ENCODE measurements around the gene NPNT. TPM values are rescaled to one million over a fixed set of nuclear protein-coding genes. Genes with fewer than 3 reads are reported as not detected.

Gene NPNT
- total RNA-seq, 2 experiments from 2014 or later, result not detected

GRCh38 chr4:105946771-105947170, 51.5 kb downstream of the NPNT start:
- POLR2A ChIA-PET, result no interaction called here
- Mint-ChIP-seq H3K27me3 (no peaks in the 10 kb centered on the region), H3K9me3 (peaks cover 9% of the 10 kb centered on the region), H3K4me3 (no peak overlapping the region), H3K4me1 (ENCODE audit: low read depth) (no peaks in the 10 kb centered on the region), H3K27ac (no peak overlapping the region), H3K36me3 (ENCODE audit: low read depth) (no peaks in the 10 kb centered on the region)
- no peak for ATAC-seq
- no peak for DNase-seq
- TF ChIP-seq CTCF (IDR thresholded peaks at IDR 0.05), result no peak
- CTCF ChIA-PET, result no interaction called here
- intact Hi-C loops (cut with micrococcal nuclease), result no loop called here

- Mint-ChIP-seq H3K9me3 (peaks cover 9% of the 10 kb centered on the region), H3K27me3 (peaks cover 2% of the 10 kb centered on the region), H3K4me1 (ENCODE audit: low read depth) (no peaks in the 10 kb centered on the region), H3K4me3 (no peak overlapping the region), H3K36me3 (ENCODE audit: low read depth) (no peaks in the 10 kb centered on the region), H3K27ac (no peak overlapping the region)
- ChIA-PET CTCF (no interaction called here), POLR2A (no interaction called here)
- no peak for ATAC-seq
- DNase-seq, result no peak
- intact Hi-C loops (cut with micrococcal nuclease), result no loop called here
- TF ChIP-seq CTCF (IDR thresholded peaks at IDR 0.05), result no peak
Observed at GRCh38 chr4:105950701-105951100, 55.4 kb downstream of the NPNT start.

GRCh38 chr4:105951198-105951597, 55.9 kb downstream of the NPNT start:
- H3K9me3 Mint-ChIP-seq, result peaks cover 9% of the 10 kb centered on the region
- ChIA-PET CTCF (no interaction called here), POLR2A (no interaction called here)
- H3K4me1 Mint-ChIP-seq (ENCODE audit: low read depth), result no peaks in the 10 kb centered on the region
- no peak for TF ChIP-seq CTCF (IDR thresholded peaks at IDR 0.05)
- intact Hi-C loops (cut with micrococcal nuclease), result no loop called here
- DNase-seq (no peak), ATAC-seq (no peak)
- H3K36me3 Mint-ChIP-seq (ENCODE audit: low read depth), result no peaks in the 10 kb centered on the region
- H3K27me3 Mint-ChIP-seq, result peaks cover 4% of the 10 kb centered on the region
- no peak overlapping the region for H3K4me3 Mint-ChIP-seq
- H3K27ac Mint-ChIP-seq, result no peak overlapping the region

- ChIA-PET CTCF (no interaction called here), POLR2A (no interaction called here)
- H3K4me3 Mint-ChIP-seq, result no peak overlapping the region
- no peak for ATAC-seq
- H3K36me3 Mint-ChIP-seq (ENCODE audit: low read depth), result no peaks in the 10 kb centered on the region
- TF ChIP-seq CTCF (IDR thresholded peaks at IDR 0.05), result no peak
- no peak for DNase-seq
- H3K9me3 Mint-ChIP-seq, result peaks cover 1% of the 10 kb centered on the region
- no peaks in the 10 kb centered on the region for H3K4me1 Mint-ChIP-seq (ENCODE audit: low read depth)
- peaks cover 7% of the 10 kb centered on the region for H3K27me3 Mint-ChIP-seq
- intact Hi-C loops (cut with micrococcal nuclease), result no loop called here
- H3K27ac Mint-ChIP-seq, result no peak overlapping the region
Observed at GRCh38 chr4:105952591-105952990, 57.3 kb downstream of the NPNT start.

GRCh38 chr4:105956569-105956968, 61.3 kb downstream of the NPNT start:
- CTCF ChIA-PET, result no interaction called here
- intact Hi-C loops (cut with micrococcal nuclease), result no loop called here
- no peaks in the 10 kb centered on the region for H3K9me3 Mint-ChIP-seq
- DNase-seq (no peak), ATAC-seq (no peak)
- no peaks in the 10 kb centered on the region for H3K4me1 Mint-ChIP-seq (ENCODE audit: low read depth)
- peaks cover 9% of the 10 kb centered on the region for H3K27me3 Mint-ChIP-seq
- no peaks in the 10 kb centered on the region for H3K36me3 Mint-ChIP-seq (ENCODE audit: low read depth)
- POLR2A ChIA-PET, result no interaction called here
- TF ChIP-seq CTCF (IDR thresholded peaks at IDR 0.05), result no peak
- H3K4me3 Mint-ChIP-seq, result no peak overlapping the region
- H3K27ac Mint-ChIP-seq, result no peak overlapping the region

All from activated CD8-positive, alpha-beta T cell treated with anti-CD3 and anti-CD28 coated beads for 36 hours (primary cell).